Measurements from ENCODE around the gene TLX2.

DNA sequence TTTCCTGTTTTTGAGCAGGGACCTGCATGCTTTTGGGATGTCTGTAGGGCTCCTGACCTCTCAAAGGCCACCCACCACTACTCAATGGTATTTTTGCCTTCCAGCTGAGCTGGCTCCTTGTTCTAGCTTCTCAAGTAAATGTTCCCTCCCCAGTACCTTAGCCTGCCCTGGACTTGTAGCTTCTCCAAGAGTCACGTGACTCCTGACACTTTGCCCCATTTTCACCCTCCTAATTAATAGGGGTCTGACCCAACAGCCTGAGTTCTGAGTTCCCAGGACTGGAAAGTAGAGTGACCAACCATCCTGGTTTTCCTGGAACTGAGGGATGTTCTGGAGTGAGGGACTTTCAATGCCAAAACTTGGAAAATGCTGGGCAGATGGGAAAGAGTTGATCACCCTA lies 18.8 kb upstream of the TLX2 start:
- TF ChIP-seq, protein P1, sequence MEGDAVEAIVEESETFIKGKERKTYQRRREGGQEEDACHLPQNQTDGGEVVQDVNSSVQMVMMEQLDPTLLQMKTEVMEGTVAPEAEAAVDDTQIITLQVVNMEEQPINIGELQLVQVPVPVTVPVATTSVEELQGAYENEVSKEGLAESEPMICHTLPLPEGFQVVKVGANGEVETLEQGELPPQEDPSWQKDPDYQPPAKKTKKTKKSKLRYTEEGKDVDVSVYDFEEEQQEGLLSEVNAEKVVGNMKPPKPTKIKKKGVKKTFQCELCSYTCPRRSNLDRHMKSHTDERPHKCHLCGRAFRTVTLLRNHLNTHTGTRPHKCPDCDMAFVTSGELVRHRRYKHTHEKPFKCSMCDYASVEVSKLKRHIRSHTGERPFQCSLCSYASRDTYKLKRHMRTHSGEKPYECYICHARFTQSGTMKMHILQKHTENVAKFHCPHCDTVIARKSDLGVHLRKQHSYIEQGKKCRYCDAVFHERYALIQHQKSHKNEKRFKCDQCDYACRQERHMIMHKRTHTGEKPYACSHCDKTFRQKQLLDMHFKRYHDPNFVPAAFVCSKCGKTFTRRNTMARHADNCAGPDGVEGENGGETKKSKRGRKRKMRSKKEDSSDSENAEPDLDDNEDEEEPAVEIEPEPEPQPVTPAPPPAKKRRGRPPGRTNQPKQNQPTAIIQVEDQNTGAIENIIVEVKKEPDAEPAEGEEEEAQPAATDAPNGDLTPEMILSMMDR (IDR thresholded peaks at IDR 0.05), result no peak
- no peak for TF ChIP-seq POLR2A (IDR thresholded peaks at IDR 0.05)
- TF ChIP-seq EP300 (IDR thresholded peaks at IDR 0.05), result no peak
